ENCODE results near the gene NAP1L3.

GRCh38 chrX:93673056-93673868 lies at the start of gene NAP1L3:
- no peak for TF ChIP-seq CTCF (conservative IDR thresholded peaks at IDR 0.05; ENCODE audit: low read depth, low read length)
- no peak for TF ChIP-seq EZH2phosphoT487 (IDR thresholded peaks at IDR 0.05; ENCODE audit: borderline replicate concordance, low read length)

Measured in PC-3 (cell line).